GM21381 (cell line): ENCODE measurements around the gene MAP7D1.
A peak's percentile ranks its signal among the peaks of the same experiment; 100 is the strongest.

Source experiments
- ATAC-seq: cut with Tn5 transposase; IDR thresholded peaks from one replicate; pipeline ENCODE4 v1.9.1; 2021; ENCODE audit warnings: mild to moderate bottlenecking, moderate library complexity; ENCODE audit not compliant: unreplicated experiment

Gene MAP7D1

DNA sequence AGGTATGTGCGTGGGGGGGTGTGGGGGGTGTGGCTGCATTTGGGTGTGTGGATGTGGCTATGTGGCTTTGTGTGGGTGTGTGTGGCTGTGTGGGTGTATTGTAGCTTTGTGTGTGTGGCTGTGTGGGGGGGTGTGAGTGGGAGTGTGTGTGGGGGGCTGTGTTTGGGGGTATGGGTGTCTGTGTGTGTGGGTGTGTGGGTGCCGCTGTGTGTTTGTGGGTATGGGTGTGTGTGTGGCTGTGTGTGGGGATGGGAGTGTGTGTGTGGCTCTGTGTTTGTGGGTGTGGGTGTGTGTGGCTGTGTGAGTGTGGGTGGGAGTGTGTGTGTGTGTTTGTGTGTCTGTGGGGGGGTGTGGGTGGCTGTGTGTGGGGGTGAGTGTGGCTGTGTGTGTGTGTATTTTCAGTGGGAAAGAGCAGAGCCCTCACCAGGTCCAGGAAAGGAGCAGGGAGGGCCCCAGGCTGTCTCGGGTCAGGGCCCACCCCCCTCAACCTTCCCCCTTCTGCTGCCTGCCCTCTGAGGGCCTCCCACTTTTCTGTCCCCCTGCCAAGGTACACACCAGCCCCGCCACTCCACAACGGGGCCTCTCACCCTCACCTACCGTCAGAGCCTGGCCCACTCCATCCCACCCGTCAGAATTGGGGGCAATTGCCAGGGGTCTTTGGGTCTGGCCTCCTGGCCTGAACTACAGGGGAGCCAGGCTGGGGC, 29.0 kb upstream of the MAP7D1 start:
- no peak for ATAC-seq

DNA sequence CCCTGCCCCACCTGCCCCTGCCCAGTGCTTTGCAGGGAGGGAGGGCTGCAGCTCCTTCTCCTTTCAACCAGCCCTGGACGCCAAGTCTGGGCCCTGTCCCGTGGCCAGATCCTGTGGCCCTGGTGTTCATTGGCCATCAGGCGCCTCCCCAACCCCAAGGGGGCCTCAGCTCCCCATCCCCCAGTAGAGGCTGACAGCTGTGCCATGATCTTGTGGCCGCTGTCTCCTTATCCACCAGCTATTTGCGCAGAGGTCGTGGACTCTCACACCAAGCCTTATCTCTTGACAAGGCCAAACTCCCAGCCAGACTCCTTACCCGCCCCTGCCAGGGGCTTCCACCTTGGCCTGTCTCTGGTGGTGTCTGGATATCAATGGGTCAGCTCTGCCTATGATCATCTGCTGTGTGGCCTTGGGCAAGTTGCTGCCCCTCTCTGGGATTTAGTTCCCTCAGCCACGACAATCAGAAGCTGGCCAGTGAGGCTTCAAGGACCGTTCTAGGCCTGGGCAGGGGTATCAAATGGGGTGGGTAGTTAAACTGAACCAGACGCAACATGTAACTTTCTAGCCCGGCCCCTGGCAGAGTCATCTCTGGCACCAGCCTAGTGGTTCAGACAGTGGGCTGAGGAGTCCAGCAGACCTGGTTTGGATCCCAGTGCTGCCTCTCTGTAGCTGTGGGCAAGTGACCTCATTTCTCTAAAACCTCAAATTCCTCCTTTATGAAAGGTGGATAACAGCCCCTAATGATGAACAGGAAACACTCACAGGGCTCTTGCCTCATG, 27.6 kb upstream of the MAP7D1 start:
- no peak for ATAC-seq

DNA sequence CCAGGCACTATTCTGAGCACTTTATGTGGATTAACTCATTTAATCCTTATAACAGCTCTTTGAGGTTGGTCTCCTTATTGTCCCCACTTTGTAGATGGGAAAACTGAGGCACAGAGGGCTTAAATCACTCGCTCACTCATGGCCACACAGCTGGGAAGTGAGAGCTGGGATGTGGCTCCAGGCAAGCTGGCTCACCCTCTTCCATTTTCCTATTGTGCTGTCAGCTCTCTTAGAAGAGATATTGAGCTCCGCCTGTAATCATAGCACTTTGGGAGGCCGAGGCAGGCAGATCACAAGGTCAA, 27.1 kb upstream of the MAP7D1 start:
- no peak for ATAC-seq

DNA sequence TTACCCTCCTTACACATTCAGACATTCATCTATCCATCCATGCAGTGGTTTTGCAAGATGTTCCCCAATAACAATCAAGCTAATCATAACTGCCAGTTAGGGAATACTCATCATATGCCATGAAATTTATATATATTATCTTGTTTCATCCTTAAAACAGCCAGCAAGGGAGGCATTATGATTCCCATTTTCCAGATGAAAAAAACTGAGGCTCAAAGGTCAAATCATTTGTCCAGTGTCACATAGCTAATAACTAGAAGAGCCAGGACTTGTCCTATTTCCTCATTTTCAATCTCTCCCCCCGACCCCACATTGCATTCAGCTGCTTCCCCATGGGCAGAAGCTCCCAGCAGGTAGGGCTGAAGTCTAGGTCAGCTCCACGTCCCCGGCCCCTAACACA, 23.9 kb upstream of the MAP7D1 start:
- ATAC-seq, result no peak

DNA sequence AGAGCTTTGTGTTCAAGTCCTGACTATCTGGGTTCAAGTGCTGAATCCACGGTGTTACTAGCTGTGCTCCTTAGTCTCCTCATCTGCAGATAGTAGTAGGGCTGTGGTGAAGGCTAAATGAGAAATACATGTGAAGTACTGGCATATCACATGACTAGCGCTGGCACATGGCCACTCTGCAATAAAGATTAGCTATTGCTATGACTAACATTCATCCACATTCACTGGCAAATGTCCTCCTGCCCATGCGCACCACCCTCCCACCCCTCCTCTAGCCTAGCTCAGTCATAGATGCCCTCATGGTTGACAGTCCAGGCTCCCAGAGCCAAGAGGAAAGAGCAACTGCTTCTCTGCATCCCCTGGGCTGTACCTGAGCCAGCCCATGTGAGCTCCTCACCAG, 22.5 kb upstream of the MAP7D1 start:
- no peak for ATAC-seq

DNA sequence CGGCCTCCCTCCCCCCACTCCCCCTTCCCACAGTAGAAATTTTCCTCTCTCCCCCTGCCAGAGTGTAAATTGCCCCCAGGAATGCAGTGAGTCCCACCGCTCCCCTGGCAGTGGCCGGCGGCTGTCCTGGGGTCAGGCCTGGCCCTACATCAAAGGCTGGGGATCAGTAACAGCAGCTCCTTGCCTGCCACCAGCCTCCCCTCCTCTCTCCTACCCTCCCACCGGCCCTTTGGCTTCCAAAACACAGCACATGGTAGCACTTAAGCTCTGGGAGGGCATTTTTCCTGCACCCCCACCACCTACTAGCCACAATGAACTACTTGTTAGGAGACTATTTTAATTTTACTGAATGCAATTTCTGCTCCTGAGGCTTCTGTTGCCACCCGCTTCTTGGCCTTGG, 21.9 kb upstream of the MAP7D1 start:
- no peak for ATAC-seq

DNA sequence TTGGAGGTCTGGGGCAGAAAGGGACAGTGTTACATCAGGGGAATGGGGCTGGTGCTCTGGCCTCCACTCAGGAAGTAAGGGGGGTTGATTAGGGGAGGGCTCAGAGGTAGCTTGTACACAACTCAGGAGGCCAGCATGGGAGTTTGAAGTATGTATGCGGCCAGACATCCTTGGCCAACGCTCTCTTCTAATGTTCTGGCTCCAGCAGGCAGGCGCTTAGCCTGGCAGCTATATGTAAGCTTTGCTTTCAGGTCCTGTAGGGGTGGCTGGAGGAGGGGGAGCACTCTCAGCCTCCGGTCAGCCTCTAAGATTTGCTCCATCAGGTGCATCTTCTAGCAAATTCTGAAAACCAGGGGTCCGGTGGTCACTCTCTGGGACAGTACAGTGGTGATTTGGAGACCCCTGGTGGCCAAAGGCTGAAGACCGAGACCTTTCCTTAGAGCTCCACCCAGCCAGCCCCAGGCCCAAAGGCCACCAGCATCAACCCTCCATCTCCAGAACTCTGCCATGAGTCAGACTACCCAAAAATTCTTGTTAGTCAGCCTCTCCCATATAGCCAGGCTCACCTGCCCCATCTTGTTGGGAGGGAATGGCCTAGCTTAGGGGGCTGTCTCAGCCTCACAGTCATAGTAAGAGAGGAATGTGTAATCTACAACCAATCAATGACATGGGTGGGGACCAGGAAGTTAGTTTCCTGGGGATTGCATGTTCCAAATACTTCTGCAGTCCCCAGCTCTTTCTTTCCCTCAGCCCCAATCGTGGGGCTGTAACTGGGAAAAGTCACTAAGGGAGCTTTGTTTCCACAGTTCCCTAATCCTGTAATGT, 21.2 kb upstream of the MAP7D1 start:
- ATAC-seq, result no peak

DNA sequence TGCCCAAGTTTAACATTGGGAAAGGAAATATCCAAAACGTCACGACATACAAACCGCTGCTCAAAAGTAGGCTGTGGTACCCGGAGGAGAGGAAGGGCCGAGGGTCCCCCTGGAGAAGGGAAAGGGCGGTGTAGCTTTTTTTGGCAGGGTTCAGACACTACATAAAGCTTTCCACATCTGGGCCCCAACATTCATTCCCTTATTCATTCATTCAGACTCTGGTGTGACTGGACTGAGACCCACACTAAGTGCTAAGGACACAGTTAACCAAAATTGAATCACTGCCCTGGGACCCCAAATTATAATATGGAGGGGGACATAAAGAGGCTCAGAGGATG, 20.7 kb upstream of the MAP7D1 start:
- no peak for ATAC-seq

DNA sequence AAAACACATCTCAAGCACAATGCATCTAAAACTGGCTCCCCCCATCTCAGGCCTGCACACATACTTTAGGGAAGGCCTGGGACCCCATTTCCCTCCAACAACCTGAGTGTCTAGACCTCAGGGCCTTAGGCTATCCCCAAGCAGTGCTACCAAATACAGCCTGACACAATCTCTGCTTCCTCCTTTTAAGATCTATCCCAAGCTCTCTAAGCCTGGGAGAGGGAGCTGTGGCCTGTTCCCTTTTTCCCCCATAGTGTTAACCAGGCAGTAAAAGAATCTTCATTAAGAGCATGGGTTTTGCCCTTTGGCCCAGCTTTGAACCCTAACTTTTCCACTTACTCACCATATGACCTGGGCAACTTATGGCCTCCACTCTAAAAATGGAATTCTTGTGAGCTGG, 20.2 kb upstream of the MAP7D1 start:
- no peak for ATAC-seq

DNA sequence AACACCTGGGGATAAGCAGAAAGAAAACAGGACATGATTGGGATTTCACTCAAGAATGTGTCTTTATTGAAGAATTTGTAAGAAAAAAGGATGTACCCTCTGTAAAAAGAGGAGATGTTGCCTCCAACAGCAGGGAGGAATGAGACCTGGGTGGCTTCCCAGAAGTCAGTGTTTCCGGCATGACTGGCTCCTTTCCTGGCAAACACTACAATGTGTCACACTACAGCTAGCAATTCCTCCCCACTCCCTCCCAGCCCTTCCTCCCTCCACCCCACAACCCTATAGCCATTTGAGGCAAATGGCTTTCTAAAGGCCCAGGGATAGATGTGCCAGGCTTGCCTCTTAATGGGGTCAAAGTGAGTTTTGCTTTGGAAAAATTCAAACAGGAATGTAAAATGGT, 19.4 kb upstream of the MAP7D1 start:
- ATAC-seq, result no peak

DNA sequence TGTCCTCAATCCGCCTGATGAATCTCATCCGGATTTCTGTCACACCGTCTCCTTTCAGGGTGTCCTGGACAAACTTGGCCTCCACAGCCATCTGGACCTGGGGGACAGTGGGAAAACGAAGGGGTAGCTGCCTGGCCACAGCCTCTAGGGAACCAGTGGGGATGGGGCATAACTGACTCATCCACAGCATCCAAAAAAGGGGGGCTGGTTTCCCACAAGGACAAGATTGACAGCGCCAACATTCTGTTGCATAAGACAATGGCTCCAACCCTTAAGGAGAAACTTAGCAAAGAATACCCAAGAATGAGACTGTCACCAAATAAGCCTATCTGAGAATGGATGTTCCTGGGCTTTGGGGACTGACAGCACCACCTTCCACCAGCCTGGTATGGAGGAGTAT, 18.7 kb upstream of the MAP7D1 start:
- no peak for ATAC-seq

DNA sequence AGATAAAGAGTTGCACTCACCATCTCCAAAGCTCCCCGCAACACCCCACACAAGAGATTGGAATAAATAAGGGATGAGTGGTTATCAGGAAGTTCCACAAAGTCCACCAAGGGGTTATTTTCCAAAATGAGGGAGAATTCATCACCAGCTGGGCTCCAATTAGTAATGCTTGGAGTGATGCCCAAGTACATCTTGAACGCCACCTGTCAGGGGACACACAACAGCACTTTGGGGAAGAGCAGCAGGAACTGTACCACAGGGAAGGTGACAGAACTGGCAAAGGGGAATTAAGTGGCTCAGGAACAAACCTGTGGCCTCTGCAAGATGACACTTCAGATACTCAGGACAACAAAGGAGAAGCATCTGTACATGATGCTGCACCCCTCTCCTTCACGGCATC, 18.2 kb upstream of the MAP7D1 start:
- ATAC-seq, result no peak

DNA sequence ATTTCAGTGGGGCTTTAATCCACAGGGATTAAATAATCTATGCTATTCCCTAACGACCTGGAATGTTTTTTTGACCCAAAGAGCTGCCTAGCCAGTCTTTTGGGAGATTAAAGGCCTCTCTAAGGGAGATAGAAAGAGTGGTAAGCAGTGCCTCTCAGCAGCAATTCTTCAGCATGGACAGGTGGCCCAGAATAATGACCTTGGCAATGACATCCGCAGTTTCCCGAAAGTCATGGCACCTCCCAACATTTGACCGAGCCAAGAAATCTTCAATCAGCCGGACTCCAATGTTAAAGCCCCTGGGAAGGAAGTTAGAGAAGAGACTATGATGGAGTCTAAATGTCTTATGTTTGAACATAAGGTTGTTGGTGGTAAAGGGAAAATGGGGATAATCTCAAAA, 16.4 kb upstream of the MAP7D1 start:
- ATAC-seq, result no peak

DNA sequence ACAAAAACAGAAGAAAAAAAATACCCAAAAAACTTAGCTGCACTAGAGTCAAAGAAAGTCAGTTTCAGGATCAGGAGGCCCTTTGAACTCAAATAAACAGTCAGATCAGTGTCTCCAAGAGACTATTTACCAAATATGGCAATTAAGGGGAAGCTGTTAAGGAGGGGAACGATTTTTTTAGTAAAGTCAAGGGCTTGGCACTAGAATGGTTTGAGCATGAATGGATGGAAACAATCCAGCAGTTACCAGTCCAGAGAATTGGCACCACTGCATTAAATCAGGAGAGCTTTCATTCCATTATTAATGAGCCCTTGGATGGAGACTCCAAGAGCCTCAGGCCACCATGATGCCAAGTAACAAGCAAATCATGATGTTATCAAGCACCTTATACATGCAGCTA, 13.8 kb upstream of the MAP7D1 start:
- no peak for ATAC-seq

DNA sequence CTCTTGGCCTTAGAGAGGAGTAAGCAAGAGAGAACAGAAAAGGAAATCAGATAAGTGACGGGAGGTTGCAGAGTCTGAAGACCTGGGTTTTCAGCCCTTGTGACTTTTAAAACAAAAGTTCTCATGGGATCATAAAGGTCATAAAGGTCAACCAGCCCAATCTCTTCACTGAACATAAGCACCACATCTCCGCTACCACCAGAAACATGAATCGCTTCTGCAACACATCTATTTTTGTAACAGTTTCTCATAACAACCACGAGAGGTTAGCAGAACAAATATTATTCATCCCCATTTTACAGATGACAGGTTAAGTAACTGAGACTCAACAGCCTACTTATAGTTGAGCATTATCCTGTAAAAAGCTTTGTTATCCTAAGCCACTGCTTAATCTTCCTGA, 12.5 kb upstream of the MAP7D1 start:
- ATAC-seq, result peak; percentile 62

DNA sequence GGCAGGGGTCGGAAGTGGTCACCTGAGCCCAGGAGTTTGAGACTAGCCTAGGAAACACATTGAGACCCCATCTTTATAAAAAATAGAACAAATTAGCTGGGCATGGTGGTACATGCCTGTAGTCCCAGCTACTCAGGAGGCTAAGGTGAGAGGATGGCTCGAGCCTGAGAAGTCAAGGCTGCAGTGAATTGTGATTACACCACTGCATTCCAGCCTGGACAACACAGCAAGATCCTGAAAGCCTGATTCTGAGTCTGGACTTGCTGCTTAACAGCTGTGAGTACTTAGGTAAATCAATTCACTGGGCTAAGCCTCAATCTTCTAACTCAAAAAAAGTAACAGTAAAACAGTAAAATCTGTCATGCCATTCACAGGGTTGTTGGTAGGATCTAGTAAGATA, 11.5 kb upstream of the MAP7D1 start:
- ATAC-seq, result no peak

DNA sequence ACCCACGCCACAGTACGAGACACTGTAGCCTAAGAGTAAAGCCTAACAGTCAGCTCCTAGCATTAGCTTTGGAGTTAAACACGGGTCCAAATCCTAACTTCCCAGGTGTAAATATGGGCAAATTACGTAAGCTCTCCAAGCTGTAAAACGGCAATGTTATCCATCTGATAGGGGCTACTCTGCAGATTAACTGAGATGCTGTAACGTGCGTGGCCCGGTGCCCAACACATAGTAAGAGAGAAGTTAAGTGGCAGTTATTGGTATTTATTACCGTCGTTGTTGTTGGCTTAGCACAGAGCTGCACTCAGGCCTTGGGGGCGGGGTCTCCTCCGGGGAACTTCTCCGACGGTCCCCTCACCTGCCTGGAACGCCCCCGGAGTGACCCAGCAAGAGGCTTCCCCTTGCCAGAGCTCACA, 7.1 kb upstream of the MAP7D1 start:
- ATAC-seq, result no peak

DNA sequence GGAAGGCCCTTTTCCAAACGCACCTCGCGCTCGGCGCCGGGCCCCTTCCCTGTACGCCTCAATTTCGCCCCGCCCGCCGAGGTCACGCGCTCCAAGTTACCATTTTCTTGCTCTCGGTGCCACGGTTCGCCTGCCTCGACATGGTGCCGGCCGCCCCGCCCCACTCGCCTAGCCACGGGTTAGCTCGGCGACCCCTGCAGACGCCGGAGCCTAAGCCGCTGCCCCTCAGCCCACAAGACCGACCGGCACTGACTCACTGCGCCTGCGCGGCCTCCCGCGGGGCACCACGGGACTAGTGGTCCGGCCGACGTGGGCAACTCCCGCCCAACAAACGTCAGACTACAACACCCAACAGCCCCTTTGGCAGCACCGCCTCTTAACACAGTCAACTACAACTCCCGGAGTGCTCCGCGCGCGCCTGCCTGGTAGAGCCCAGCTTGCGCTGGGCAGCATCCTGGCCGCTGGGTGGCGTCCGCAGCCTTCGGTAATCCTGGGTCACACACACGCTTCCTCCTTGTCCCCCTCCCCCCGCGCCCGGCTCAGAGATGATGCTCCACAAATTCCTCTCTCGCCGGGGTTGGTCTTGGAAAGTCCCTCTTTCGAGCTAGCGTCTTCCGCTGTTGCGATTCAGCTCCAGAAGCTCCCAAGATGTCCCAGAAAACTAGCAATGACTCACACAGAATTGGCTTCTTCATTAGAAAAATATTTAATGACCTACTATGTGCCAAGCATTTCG, 6.6 kb upstream of the MAP7D1 start, which contains the start of gene TRAPPC3:
Gene TRAPPC3, minus strand, starts transcription at position 250 of the 736 bp plus-strand sequence. Its CDS starts 108 bp downstream, at position 142.
- peak; percentile 85 for ATAC-seq

DNA sequence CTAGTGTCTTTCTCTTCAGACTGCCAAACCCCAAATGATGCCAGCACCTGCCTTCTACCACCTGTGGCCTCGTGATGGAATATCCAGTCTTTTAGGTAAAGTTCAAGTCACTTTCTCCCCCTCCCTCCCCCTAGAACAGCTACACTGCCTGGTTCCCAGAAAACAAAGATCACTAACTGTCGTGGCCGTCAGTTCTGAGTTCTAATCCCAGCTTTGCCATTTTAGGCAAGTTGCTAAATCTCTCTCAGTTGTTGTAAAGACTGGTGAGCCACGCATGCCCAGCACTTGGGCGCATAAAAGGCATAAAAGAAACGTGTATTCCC, 6.0 kb upstream of the MAP7D1 start:
- ATAC-seq, result no peak

DNA sequence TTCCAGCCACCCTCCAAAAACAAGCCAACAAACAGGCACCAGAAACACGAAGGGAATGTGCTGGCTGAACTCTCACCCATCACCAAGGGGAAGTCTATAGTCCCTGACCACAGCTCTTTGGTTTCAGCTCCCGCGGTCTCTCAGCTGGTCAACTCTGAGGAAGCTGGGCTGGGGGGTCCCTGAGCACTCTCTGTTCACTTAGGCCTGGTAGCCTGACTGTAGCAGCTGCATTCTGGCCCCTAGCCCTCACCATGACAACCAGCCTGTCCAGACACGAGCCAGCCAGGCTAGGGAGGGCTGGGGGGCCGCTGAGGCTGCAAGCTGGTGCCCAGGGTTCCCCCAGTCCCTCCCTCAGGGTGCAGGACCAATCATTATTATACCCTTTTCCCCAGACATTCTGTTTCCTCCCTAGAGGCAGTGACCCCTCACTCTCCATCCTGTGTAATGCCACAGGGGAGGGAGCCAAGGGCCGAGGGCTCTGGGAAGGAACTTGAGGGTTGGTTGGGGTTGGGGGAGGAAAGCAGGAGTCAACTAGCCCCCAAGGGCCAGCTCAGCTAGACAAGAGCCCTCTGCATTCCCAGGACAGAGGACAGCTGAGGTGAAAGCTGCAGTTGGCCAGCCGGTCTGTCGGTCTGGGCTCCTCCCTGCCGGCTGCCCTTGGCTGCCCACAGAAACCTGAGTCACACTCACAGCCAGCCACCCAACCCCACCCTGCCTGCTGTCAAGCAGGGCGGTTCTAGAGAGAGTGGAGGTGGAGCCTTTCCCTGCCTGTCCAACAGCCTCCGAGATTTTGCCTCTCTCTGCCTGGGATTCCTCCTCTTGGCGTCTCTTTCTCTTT, 5.4 kb upstream of the MAP7D1 start:
- ATAC-seq, result peak; percentile 44
